NCI-H2196 (cell line): Measurements from ENCODE around the gene ERBB4.
A peak's percentile ranks its signal among the peaks of the same experiment; 100 is the strongest.
"Not testable (repeated sequence)": the region's sequence is repeated elsewhere in the genome, so short reads cannot be mapped to it uniquely, and the experiment has no call there.

ENCODE experiments used
- DNase-seq: peaks from one replicate; lab custom pipeline; 2025; ENCODE audit not compliant: unreplicated experiment; lab: John Stamatoyannopoulos, UW

Gene ERBB4

GRCh38 chr2:211654211-211654780 is 884.3 kb downstream of the ERBB4 start:
- no peak for DNase-seq

DNA sequence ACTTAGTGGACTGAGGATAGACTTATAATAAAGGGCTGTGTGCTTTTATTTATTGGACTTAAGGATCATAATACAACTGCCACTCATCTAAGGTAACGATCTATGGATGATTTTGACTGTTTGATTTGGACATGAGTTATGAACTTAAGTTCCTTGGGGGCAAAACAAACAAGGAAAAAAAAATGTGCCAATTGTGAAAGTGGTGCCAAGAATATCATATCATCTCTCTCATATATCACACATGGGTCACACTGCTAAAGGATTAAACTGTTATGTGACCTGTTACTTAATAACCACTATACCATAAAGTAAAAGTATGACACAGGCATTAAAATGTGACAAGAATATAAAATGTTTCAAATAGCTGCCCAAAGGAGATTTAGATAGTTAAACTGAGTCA is 886.3 kb downstream of the ERBB4 start:
- DNase-seq, result no peak

DNA sequence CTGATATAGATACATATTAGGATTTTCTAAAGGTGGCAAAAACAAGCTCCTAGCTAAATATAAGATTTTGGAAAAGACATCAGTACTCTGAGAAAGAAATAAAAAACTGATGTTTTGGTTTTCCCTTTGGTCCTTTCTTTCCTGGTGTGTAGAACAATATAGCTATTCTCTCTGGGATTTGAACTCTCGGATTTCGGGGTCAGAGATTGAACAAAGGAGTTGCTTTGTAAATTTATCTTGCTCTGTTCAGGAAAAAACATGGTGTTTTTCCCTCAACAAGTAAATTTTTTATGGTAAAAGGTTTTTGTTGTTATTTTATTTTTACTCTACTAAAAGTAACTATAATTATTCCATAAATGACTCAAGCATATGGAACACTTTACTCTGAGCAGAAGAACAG is 889.3 kb downstream of the ERBB4 start:
- no peak for DNase-seq

DNA sequence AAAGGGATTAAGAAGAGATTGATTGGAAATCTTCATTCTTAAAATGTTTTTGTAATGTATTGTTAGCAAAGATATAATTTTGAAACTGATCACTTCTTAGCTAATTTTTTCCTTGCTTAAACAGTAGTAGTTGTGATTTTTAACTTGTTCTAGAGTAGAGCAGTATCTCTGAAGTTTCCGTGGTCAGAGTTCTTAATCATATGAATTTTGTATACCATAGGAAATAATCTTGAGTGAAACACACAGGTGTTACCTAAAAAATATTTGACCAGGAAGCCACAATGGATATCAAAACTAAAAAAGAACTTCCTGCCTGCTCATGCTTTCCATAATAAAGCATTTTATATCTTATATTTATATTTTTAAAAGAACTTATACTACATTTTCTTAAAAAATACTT is 907.1 kb downstream of the ERBB4 start:
- DNase-seq, result no peak

- no peak for DNase-seq
These were observed 915.5 kb downstream of the ERBB4 start for GRCh38 chr2:211623096-211623495.

DNA sequence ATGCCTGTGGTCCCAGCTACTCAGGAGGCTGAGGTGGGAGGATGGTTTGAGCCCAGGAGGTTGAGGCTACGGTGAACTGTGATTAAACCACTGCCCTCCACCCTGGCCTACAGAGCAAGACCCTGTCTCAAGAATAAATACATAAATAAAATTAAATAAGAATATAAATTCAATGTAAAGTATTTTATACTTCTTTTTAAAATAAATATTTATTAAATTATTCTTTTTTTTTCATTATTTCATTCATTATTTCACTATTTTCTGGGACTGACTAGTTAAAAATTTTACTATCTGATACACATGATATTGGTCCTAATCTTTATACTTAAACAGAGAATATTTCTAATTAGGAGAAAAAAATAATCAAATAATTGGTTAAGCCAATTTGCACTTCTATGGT is 917.6 kb downstream of the ERBB4 start:
- no peak for DNase-seq

GRCh38 chr2:211617803-211618202 is 920.8 kb downstream of the ERBB4 start:
- DNase-seq, result no peak

GRCh38 chr2:211611621-211612020 is 927.0 kb downstream of the ERBB4 start:
- no peak for DNase-seq

DNA sequence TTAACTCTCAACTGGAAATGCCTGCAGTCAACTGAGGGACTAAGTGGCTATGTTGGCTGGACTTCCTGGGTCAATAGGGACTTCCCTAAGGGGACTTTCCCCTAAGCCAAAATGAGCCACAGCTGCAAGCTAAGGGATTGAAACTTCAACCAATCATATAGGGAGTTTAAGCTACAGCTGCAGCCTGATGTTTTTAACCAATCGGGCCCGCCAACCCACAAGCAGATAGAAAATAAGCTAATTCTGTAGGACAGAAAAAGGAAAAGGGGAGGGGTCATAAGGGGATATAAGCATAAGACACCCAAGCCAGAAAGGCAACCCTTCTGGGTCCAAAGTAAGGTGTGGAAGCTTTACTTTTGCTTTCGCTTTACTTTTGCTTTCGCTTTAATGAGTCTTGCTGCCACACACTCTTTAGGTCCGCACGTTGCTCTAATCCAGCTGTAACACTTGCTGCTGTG is 927.5 kb downstream of the ERBB4 start:
- peak; percentile 7 for DNase-seq

DNA sequence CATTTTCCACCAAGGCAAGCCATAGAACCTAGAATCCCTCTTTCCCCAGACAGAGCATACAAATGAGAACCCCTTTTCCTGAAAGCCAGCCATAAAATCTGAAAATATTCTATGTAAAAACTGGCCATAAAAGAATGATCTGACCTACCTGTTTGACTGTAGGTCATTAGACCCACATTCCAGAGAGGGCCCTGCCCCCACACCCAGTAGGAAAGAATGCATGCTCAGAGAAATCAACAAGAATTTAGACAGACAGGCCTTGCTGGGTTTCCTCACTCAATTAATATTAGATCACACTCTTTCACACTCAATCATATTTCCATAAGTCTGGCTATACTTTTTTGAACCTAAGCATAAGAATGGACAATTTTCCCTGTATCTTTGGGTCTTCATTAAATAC is 929.5 kb downstream of the ERBB4 start:
- no peak for DNase-seq

GRCh38 chr2:211599146-211599545 is 939.5 kb downstream of the ERBB4 start:
- no peak for DNase-seq

DNA sequence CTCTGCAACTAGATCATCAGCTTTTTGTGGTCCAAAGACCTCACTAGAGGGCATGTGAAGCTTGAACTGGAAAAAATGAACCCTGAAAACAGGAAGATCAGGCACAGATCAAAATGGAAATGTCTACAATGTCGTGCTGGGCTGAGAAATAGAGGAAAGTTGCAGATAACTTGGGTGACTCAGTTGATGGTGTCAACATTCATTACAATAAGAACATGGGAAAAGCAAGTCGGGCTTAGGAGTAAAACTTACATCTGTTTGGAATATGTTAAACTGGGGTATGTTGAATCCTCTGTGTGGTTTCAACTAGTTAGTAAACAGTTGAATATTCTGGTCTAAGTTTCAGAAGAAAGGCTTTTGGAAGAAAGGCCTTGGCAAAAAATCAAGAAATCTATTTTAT is 940.4 kb downstream of the ERBB4 start:
- no peak for DNase-seq

GRCh38 chr2:211592006-211592405 is 946.6 kb downstream of the ERBB4 start:
- not testable (repeated sequence) for DNase-seq

DNA sequence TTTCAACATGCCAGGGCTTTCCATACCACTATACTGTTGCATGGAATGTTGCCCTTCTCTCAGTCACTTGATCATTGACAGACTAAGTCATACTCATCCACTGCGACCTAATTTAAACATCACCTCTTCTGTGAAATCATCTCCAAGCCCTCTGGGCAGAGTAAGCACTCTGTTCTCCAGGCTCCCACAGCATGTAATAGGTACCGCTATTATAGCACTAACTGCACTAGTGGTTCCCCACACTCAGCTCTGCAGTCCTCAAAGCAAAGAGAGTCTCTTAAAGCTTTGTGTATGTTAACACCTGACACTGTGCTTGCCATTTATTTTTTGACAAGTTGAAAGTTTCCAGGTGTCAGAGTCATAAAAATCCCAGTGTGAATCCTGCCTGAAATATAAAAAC is 947.2 kb downstream of the ERBB4 start:
- DNase-seq, result no peak

DNA sequence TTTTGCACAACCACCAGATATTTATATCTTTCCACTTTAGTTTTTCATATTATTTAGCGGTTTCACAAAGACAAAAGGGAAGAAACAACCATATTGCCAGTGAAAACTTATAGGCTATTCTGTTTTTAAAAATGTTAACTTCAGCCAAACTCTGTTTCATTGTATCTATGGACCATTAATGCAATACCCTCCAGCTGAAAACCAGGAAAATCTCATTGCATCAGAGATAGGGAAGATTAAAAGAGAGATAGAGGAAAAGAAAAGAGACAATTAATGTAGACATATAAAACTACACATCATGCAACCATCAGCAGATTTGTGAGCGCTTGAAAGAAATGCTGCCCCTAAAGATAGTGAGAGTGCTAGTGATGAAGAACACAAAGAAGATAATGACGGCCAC is 970.2 kb downstream of the ERBB4 start:
- no peak for DNase-seq

GRCh38 chr2:211564441-211564840 is 974.2 kb downstream of the ERBB4 start:
- DNase-seq, result no peak

DNA sequence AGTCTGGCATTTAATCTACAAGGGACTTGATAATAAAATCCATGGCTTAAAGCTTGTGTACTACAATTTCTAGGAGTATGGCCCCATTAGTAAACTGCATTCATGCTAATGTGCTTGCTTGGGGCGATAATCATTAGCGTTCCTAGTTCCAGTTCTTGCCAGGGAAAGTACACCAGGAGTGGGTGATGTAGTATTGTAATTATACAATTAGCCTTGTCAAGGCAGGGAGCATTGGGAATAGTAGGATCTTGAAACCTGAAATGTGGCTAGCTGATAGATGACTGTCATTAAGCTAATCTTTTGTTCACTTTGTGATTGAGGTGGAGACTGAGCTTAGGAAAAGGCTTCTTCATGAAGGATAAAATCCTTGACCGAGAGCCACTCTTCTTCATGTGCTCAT is 993.0 kb downstream of the ERBB4 start:
- no peak for DNase-seq

DNA sequence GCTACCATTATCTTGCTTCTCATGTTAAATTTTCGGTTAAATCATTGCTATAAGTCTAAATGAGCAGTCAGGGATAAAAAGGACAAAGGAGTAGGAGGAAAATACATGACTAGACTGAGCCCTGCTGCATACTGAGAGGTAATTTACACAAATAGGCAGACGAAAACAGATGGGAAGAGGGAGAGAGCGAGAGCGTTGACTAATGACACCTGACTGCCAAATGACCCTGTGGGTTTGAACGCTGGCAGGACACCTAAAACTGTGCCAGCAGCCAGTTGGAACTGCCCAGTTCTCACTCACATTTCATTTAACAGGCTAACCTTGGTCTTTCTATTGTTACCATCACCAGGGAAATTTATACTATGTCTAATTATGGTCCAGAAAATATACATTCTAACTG is 1004.0 kb downstream of the ERBB4 start:
- DNase-seq, result no peak

GRCh38 chr2:211524248-211524647 is 1014.4 kb downstream of the ERBB4 start:
- DNase-seq, result not testable (repeated sequence)

DNA sequence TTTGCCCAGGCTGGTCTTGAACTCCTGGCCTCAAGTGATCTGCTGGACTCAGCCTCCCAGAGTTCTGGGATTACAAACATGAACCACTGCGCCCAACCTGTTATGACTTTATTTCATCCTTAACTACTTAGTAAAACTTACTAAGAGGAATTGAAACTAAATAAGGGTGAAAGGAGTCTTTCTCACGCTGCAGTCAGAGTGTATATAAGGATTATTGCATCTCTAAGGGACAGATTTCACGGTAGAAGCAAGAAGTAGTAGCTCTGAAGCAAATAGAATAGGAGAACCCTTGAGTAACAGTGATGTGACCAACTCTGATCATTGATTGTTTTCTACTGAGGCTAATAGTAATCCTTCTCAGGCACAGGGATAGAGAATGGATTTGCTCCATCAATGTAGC is 1022.1 kb downstream of the ERBB4 start:
- no peak for DNase-seq

DNA sequence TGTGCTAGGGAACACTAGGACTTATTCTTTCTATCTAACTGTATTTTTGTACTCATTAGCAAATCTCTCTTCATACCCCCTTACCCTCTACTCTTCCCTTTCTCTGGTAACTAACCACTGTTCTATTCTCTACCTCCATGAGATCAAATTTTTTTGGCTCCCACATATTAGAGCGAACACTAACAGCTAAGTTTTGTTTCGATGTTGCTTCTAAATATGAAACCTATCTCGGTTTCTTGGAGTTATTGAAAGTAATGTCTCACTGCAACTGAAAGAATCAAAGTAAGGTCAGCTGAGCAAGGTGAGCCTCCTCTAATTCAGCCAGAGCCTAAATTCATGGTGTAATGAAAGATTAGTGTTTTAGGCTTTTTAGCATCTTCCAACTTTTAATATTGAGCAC is 1024.6 kb downstream of the ERBB4 start:
- no peak for DNase-seq

GRCh38 chr2:211513446-211513845 is 1025.2 kb downstream of the ERBB4 start:
- DNase-seq, result no peak

DNA sequence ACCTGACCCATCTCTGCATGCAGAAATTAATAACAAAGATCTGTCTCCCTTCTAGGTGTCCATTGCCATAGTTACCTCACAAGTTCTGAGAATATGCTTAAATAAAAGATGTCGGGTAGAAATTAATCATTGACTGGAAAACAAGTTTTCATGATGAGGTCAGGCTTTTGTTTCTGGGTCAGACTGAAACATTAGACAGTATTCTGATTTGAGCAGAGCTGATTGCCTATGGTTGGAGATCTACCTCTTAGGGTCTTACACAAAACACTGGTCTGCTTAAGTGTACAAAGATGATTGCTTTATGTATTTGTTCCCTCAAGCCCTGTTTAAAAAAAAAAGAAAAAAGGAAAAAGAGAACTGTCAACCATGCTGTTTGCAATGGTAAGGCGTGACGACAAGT is 1025.8 kb downstream of the ERBB4 start:
- no peak for DNase-seq

DNA sequence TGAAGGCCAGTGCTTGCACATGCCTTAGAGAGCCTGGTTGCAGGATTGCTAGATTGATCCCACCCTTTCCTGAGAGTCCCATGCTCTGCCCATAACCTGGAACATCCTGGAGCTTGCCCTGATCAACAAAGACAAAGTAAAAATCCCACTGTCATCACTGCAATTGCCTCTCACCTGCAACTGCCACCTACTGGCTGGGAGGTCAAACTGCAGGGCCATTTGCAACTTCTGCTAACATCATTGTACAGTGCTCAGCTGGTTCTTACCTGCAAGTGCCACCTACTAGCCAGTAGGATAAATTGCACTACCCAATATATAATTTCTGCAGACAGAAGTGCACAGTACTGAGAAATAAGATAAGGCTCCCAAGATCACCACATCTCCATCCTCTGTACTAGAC is 1034.7 kb downstream of the ERBB4 start:
- no peak for DNase-seq
